Dedifferentiated amniotic fluid mesenchymal stem cell (primary cell): ENCODE measurements around the gene HABP4.

Experiments used
- DNase-seq: peaks from one replicate; pipeline ENCODE4 v3.0.0-alpha.2; 2016; ENCODE audit errors: extremely low spot score

The HABP4 gene

DNA sequence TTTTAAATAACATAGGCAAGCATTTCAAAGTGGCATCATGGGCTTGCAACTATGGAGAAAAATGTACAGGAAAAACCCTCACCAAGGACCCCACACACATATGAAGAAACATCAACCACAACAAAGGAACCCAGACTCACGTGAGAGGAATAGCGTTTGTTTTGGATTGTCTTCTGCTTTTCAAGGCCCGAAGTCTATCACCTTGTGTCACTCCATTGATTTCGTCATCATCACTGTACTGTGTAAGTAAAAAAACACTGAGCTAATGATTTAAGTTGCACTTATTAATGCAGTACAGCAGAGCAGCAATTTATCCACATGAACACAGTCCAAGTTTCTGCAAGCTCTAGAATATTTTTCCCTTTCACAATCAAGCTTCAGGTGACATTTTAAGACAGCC lies 72.4 kb downstream of the HABP4 start:
- DNase-seq: no peak

DNA sequence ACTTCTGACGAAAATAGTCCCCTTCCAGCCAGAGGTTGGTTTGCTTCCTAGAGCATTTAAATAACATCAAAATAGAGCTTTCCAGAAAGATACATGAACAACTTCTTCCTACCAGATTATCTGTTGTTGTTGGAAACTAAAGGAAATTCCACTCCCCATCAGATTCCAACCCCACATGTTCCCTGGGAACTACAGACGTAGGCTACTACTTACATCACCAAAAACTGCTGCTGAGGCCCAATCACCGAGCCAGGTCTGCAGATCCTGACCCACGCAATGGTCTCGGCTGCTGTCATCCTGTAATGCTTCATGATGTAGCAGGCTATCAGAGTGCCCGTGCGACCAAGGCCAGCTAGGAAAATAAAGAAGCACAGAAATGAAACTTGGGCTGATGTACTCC lies 73.4 kb downstream of the HABP4 start:
- DNase-seq: no peak

DNA sequence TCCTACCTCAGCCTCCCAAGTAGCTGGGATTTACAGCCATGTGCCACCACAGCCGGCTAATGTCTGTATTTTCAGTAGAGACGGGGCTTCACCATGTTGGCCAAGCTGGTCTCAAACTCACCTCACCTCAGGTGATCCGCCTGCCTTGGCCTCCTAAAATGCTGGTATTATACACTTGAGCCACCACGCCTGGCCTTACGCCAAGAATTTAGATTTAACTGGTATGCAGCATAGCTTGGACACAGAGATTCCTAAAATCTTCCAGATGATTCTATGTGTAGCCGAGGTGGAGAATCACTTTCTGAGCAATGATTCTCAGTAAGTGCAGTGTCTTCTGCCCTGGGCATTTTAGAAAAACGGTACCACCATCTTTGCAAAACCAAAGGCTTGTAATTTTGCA lies 74.1 kb downstream of the HABP4 start:
- DNase-seq: no peak

- no peak for DNase-seq
Observed at GRCh38 chr9:96524764-96525163, 74.8 kb downstream of the HABP4 start.

GRCh38 chr9:96532173-96532572 lies 82.2 kb downstream of the HABP4 start:
- no peak for DNase-seq

GRCh38 chr9:96540106-96540505 lies 90.1 kb downstream of the HABP4 start:
- DNase-seq: no peak
